Upper lobe of left lung (tissue), 4 donors: ENCODE measurements around the gene ABCA7.

Experiments
- CTCF ChIP-seq, 6 experiments: fragments of 450-650 bp in 4 of 6; fragments of 200-600 bp in 2 of 6; sonication (generic) in 2 of 6; IDR thresholded peaks; one replicate each; pipeline ENCODE4 v1.5.1; 2016 to 2019; ENCODE audit warnings: antibody characterized with exemption in 6 of 6
- EP300 ChIP-seq, 4 donors: sonication (generic); formaldehyde crosslinking; IDR thresholded peaks; one replicate each; pipeline ENCODE4 v1.5.1; 2017; ENCODE audit warnings: antibody characterized with exemption in 4 of 4, control low read depth in 2 of 4

- TF ChIP-seq EP300 (IDR thresholded peaks at IDR 0.05) (no peak), CTCF (IDR thresholded peaks at IDR 0.05) (no peak)
Measured at GRCh38 chr19:990119-990571, 49.8 kb upstream of the ABCA7 start.
